Suprapubic skin (tissue), 4 donors: ENCODE measurements around the gene VAV2. TPM values are rescaled to one million over a fixed set of nuclear protein-coding genes. Genes with fewer than 3 reads are reported as not detected.

ENCODE experiments used
- DNase-seq, 2 donors: peaks; one replicate each; pipeline ENCODE4 v3.0.0-alpha.2; 2019; ENCODE audit warnings: low spot score in 2 of 2
- H3K27ac ChIP-seq: fragments of 200-600 bp; sonication (generic); one replicate; pipeline ENCODE4 v1.5.1; 2019
- H3K27me3 ChIP-seq: fragments of 200-600 bp; sonication (generic); one replicate; pipeline ENCODE4 v1.5.1; 2019
- H3K36me3 ChIP-seq: fragments of 200-600 bp; sonication (generic); one replicate; pipeline ENCODE4 v1.5.1; 2019
- H3K4me1 ChIP-seq: fragments of 200-600 bp; sonication (generic); one replicate; pipeline ENCODE4 v1.5.1; 2019
- H3K4me3 ChIP-seq: fragments of 200-600 bp; sonication (generic); one replicate; pipeline ENCODE4 v1.5.1; 2019; ENCODE audit warnings: mild to moderate bottlenecking
- H3K9me3 ChIP-seq: fragments of 200-600 bp; sonication (generic); one replicate; pipeline ENCODE4 v1.5.1; 2019
- CTCF ChIP-seq, 2 donors: fragments of 200-600 bp in 1 of 2; fragments of 450-650 bp in 1 of 2; sonication (generic) in 1 of 2; IDR thresholded peaks; one replicate each; pipeline ENCODE4 v1.5.1; 2016 to 2019; ENCODE audit warnings: antibody characterized with exemption in 2 of 2, mild to moderate bottlenecking in 1 of 2, moderate library complexity in 1 of 2
- EP300 ChIP-seq: sonication (generic); formaldehyde crosslinking; IDR thresholded peaks from one replicate; pipeline ENCODE4 v1.6.1; 2017; ENCODE audit warnings: antibody characterized with exemption
- POLR2A ChIP-seq, 2 donors: fragments of 450-650 bp; IDR thresholded peaks; one replicate each; pipeline ENCODE4 v1.6.1; 2017; ENCODE audit warnings: antibody characterized with exemption in 2 of 2, mild to moderate bottlenecking in 2 of 2, moderate library complexity in 2 of 2
- POLR2AphosphoS5 ChIP-seq, 3 donors: sonication (generic); formaldehyde crosslinking; IDR thresholded peaks; one replicate each; pipeline ENCODE4 v1.6.1; 2017; ENCODE audit warnings: antibody characterized with exemption in 3 of 3
- WGBS: methylation state at CpG from one replicate; pipeline ENCODE4 v1.1.5; 2018; 5-methylcytosine and 5-hydroxymethylcytosine counted together
- total RNA-seq, 4 donors: library from RNA; depleted of rRNA; stranded (reverse); fragments of >200 nt; gene quantifications; one replicate each; pipeline ENCODE4 v1.1.0, GENCODE V29; 2016

Gene VAV2
- total RNA-seq, 4 donors from 2014 or later, result 5.2 to 10.3 (median 6.4) TPM

GRCh38 chr9:133806623-133807010 is 185.5 kb downstream of the VAV2 start:
- H3K27me3 ChIP-seq, result no peaks in the 10 kb centered on the region
- peaks cover 7% of the 10 kb centered on the region for H3K4me1 ChIP-seq
- no peaks in the 10 kb centered on the region for H3K9me3 ChIP-seq
- H3K36me3 ChIP-seq, result peaks cover 13% of the 10 kb centered on the region
- TF ChIP-seq POLR2A (IDR thresholded peaks at IDR 0.05) (no peak), CTCF (IDR thresholded peaks at IDR 0.05) (no peak), EP300 (no peak)
- 89% methylated on average over 3 of the region's 17 CpGs for WGBS
- DNase-seq, result no peak
- no peak overlapping the region for H3K4me3 ChIP-seq
- H3K27ac ChIP-seq, result no peak overlapping the region

- TF ChIP-seq POLR2AphosphoS5 (IDR thresholded peaks at IDR 0.05) (no peak), CTCF (IDR thresholded peaks at IDR 0.05) (no peak), EP300 (no peak), POLR2A (IDR thresholded peaks at IDR 0.05) (no peak)
- H3K4me1 ChIP-seq, result peaks cover 7% of the 10 kb centered on the region
- WGBS, result 40% methylated on average over 1 of the region's 32 CpGs
- no peak overlapping the region for H3K27ac ChIP-seq
- H3K36me3 ChIP-seq, result peaks cover 16% of the 10 kb centered on the region
- H3K4me3 ChIP-seq, result no peak overlapping the region
- no peak for DNase-seq
- no peaks in the 10 kb centered on the region for H3K9me3 ChIP-seq
- H3K27me3 ChIP-seq, result no peaks in the 10 kb centered on the region
These were observed 186.1 kb downstream of the VAV2 start for GRCh38 chr9:133805876-133806622.

- H3K4me1 ChIP-seq, result peaks cover 7% of the 10 kb centered on the region
- no peaks in the 10 kb centered on the region for H3K27me3 ChIP-seq
- TF ChIP-seq CTCF (IDR thresholded peaks at IDR 0.05) (no peak), EP300 (no peak), POLR2A (IDR thresholded peaks at IDR 0.05) (no peak), POLR2AphosphoS5 (IDR thresholded peaks at IDR 0.05) (no peak)
- H3K9me3 ChIP-seq, result no peaks in the 10 kb centered on the region
- no peak overlapping the region for H3K27ac ChIP-seq
- no peak for DNase-seq
- WGBS, result 85% methylated on average over 9 of the region's 17 CpGs
- H3K36me3 ChIP-seq, result peaks cover 10% of the 10 kb centered on the region
- no peak overlapping the region for H3K4me3 ChIP-seq
These were observed 187.9 kb downstream of the VAV2 start for GRCh38 chr9:133804199-133804598.

GRCh38 chr9:133803745-133804144 is 188.4 kb downstream of the VAV2 start:
- H3K4me3 ChIP-seq, result no peak overlapping the region
- peaks cover 10% of the 10 kb centered on the region for H3K36me3 ChIP-seq
- TF ChIP-seq POLR2AphosphoS5 (IDR thresholded peaks at IDR 0.05) (no peak), POLR2A (IDR thresholded peaks at IDR 0.05) (no peak), EP300 (no peak), CTCF (IDR thresholded peaks at IDR 0.05) (no peak)
- no peaks in the 10 kb centered on the region for H3K27me3 ChIP-seq
- 79% methylated on average over 13 of the region's 13 CpGs for WGBS
- peaks cover 7% of the 10 kb centered on the region for H3K4me1 ChIP-seq
- DNase-seq, result no peak
- H3K27ac ChIP-seq, result no peak overlapping the region
- H3K9me3 ChIP-seq, result no peaks in the 10 kb centered on the region

GRCh38 chr9:133803028-133803585 is 189.0 kb downstream of the VAV2 start:
- no peak for DNase-seq
- Histone ChIP-seq H3K4me3 (no peak overlapping the region), H3K36me3 (peaks cover 10% of the 10 kb centered on the region), H3K9me3 (no peaks in the 10 kb centered on the region), H3K4me1 (peaks cover 7% of the 10 kb centered on the region), H3K27ac (no peak overlapping the region), H3K27me3 (no peaks in the 10 kb centered on the region)
- WGBS, result 38% methylated on average over 8 of the region's 21 CpGs
- TF ChIP-seq POLR2AphosphoS5 (IDR thresholded peaks at IDR 0.05) (no peak), CTCF (IDR thresholded peaks at IDR 0.05) (no peak), EP300 (no peak), POLR2A (IDR thresholded peaks at IDR 0.05) (no peak)
